Measurements from ENCODE around the gene STKLD1.
"Not testable (repeated sequence)": the region's sequence is repeated elsewhere in the genome, so short reads cannot be mapped to it uniquely, and the experiment has no call there.

Gene STKLD1

DNA sequence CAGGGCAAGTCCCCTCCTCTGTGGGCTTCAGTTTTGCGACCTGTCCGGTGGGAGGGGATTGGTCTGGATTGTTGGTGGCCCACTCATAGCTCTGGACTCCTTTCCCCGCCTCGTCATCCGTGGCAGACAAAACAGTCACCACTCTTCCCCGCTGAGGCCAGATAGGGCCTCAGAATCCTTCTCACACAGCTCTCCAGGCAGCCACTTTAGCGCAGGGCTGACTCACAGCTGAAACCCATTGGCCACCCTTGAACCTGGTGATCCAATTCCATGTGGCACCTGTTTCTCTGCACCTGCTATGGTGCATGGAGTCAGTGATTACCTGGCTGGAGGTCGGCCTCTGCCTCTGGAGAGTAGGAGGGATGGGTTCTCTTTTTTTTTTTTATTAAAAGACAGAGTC, 67.8 kb downstream of the STKLD1 start:
- DNase-seq (ENCODE audit: low read depth in 2 of 2), result no peak

DNA sequence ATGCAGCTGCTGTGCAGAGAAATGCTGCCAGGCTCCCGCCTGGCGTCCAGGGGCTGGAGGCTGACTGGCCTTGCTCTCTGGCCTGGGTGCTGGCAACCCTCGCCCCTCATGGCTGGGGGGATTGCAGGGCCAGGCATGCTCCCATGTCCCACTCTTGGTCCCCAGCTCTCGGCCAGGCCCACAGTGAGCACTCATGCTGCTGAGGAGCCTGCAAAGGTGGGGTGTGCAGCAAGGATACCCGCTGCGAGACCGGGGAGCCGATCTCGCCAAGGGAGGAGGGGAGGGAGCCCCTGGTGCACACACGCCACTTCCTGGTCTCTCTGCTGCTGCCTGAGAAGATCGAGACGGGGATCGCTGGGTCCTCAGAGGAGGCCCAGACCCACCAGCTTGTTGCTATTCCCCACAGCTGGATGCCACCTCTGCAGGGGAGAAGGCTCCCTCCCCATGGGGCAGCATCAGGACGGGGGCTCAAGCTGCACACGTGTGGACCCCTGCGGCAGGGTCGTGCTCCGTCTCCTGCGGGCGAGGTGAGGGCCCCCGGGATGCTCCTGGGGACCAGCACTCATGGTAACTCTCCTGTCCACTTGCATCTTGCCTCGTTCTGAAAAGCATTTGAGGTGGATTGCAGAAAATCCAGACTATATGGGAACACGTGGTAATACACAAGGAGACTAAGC, 69.3 kb downstream of the STKLD1 start:
- no peak for DNase-seq (ENCODE audit: low read depth in 2 of 2)

DNA sequence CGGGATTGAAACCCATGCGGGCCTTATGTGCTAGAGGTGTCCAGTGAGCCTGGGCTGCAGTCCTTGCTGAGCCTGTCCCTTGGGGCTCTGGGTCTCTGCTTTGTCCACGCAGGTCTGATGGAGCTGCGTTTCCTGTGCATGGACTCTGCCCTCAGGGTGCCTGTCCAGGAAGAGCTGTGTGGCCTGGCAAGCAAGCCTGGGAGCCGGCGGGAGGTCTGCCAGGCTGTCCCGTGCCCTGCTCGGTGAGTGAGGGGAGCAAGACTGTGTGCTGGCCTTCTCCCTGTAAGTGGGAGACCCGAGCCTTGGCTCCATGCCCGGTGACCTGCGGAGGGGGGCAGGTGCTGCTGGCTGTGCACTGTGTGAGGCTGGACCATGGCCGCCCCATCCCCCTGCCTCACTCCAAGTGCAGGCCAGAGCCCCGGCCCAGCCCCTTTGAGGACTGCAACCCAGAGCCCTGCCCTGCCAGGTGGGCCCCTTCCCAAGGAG, 72.4 kb downstream of the STKLD1 start:
- no peak for DNase-seq (ENCODE audit: low read depth in 2 of 2)

DNA sequence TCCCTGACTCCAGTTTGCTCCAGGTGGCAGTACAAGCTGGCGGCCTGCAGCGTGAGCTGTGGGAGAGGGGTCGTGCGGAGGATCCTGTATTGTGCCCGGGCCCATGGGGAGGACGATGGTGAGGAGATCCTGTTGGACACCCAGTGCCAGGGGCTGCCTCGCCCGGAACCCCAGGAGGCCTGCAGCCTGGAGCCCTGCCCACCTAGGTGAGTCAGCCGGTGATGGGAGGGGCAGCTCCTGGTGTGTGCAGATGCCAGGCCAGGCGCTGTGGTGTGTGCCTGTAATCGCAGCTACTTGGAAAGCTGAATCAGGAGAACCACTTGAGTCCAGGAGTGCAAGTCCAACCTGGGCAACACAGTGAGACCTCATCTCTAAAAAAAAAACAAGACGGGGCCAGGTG, 73.6 kb downstream of the STKLD1 start:
- DNase-seq (ENCODE audit: low read depth in 2 of 2), result no peak

DNA sequence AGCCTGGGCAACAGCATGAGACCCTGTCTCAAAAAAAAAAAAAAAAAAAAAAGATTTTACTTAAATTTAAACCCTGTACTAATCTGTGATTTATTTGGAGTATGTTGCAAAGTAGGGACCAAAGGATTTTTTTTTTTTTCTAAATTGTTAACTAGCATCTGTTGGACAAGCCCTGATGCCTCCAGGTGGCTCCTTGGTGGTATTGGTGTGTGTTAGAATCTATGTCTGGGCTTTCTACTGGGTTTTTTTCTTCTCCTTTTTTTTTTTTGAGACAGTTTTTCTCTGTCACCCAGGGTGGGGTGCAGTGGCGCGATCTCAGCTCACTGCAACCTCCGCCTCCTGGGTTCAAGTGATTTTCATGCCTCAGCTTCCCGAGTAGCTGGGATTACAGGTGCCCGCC, 75.7 kb downstream of the STKLD1 start:
- DNase-seq (ENCODE audit: low read depth in 2 of 2), result not testable (repeated sequence)

DNA sequence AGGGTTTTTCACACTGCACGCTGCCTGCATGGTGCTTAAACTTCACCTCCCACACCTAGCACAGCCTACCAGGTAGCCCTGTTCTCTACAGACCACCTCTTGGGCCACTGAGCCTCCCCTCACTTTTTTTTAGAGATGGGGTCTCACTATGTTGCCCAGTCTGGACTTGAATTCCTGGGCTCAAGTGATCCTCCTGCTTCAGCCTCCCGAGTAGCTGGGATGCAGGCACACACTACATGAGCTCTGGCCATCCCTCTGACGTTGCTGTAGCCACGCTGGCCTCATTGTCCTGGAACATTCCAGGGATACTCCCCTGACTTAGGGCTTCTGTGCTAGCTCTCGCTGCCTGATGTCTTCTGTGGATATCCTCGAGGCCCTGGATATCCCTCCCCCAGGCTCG, 76.4 kb downstream of the STKLD1 start:
- no peak for DNase-seq (ENCODE audit: low read depth in 2 of 2)

DNA sequence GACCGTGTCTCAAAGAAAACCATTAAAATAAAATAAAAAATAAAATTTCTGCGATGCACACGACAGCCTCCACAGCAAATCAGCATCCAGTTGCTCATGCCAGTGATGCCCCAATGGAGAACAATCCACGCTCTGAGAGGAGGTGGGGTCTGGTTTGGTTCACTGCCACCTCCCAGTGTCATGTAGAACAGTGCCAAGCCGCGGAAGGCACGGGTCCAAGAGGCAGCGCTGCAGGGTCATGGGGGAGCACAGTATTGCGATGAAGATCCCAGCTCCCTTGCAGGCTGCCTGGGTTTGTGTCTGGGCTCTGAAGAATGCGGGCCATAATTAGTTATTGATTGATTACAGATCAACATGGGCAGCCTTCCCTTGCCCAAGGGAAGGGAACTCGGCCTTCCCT, 77.5 kb downstream of the STKLD1 start:
- DNase-seq (ENCODE audit: low read depth in 2 of 2), result no peak

DNA sequence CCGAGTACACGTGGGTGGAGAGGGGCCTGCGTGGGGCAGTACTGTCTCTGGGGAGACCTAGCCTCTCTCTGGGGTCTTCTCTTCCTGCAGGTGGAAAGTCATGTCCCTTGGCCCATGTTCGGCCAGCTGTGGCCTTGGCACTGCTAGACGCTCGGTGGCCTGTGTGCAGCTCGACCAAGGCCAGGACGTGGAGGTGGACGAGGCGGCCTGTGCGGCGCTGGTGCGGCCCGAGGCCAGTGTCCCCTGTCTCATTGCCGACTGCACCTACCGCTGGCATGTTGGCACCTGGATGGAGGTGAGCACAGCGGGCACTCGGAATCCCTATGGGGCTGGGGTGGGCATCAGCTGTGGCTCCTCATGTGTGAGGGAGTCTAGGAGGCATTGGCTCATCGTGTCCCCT, 78.2 kb downstream of the STKLD1 start:
- no peak for DNase-seq (ENCODE audit: low read depth in 2 of 2)

DNA sequence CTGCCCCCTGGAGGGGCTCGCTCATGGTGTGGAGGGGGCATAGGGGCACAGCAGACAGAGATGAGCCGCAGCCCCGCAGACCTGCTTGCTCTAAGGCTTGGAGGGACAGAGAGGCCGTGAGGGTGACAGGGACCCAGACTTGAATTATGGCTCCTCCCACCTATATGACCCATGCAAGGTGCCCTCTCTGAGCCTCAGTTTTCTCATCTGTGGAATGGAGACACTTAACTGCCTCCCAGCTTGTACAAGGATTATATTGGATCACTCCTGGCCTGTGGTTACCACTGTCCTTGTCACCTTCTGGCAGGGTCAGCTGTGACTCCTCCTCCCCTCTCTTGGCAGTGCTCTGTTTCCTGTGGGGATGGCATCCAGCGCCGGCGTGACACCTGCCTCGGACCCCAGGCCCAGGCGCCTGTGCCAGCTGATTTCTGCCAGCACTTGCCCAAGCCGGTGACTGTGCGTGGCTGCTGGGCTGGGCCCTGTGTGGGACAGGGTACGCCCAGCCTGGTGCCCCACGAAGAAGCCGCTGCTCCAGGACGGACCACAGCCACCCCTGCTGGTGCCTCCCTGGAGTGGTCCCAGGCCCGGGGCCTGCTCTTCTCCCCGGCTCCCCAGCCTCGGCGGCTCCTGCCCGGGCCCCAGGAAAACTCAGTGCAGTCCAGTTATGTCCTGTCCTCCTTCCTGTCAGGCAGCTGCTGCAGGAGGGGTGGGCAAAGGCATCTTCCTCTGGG, 78.9 kb downstream of the STKLD1 start:
- DNase-seq (ENCODE audit: low read depth in 2 of 2), result no peak

All from activated CD8-positive, alpha-beta memory T cell treated with anti-CD3 and anti-CD28 coated beads for 4 hours (primary cell).